A549 (cell line): ENCODE data around the gene NOC3L.

ENCODE experiments used
- CHD2 ChIP-seq: fragments of 150-350 bp; IDR thresholded peaks from 2 replicates; pipeline ENCODE4 v1.6.1; 2014; ENCODE audit warnings: low read length; ENCODE audit not compliant: partially characterized antibody
- CTCF ChIP-seq: fragments of >200 bp; sonication (Bioruptor Twin); formaldehyde crosslinking; IDR thresholded peaks from 3 replicates; pipeline ENCODE4 v1.5.1; 2016
- EHF ChIP-seq: fragments of 250-450 bp; sonication (Bioruptor Pico); IDR thresholded peaks from 2 replicates; pipeline ENCODE4 v1.5.0; 2020; ENCODE audit warnings: mild to moderate bottlenecking
- ELK1 ChIP-seq: fragments of 150-350 bp; IDR thresholded peaks from 2 replicates; pipeline ENCODE4 v1.6.1; 2014; ENCODE audit warnings: low read depth, mild to moderate bottlenecking, low read length
- HDAC2 ChIP-seq: fragments of 200-600 bp; sonication (generic); IDR thresholded peaks from 2 replicates; pipeline ENCODE4 v1.6.1; 2016
- MAFK ChIP-seq: fragments of 450-650 bp; IDR thresholded peaks from 2 replicates; pipeline ENCODE4 v1.6.1; 2014; ENCODE audit not compliant: partially characterized antibody
- PHF8 ChIP-seq: fragments of 200-600 bp; sonication (generic); IDR thresholded peaks from 2 replicates; pipeline ENCODE4 v1.6.1; 2016; ENCODE audit warnings: low read depth, mild to moderate bottlenecking, antibody characterized with exemption, moderate library complexity, borderline replicate concordance
- POLR2A ChIP-seq: IDR thresholded peaks from 2 replicates; pipeline ENCODE4 v1.6.1; 2012; ENCODE audit warnings: mild to moderate bottlenecking, low read length
- RAD21 ChIP-seq, 2 experiments: fragments of >200 bp in 1 of 2; sonication (Bioruptor Twin) in 1 of 2; formaldehyde crosslinking in 1 of 2; IDR thresholded peaks in 1 of 2; conservative IDR thresholded peaks in 1 of 2; 2 replicates in 1 of 2; 3 replicates in 1 of 2; pipeline ENCODE4 v1.6.1; 2012 to 2018; ENCODE audit warnings: inconsistent platforms in 1 of 2
- REST ChIP-seq: fragments of 200-600 bp; sonication (generic); IDR thresholded peaks from 2 replicates; pipeline ENCODE4 v1.6.1; 2016; ENCODE audit warnings: antibody characterized with exemption, mild to moderate bottlenecking, moderate library complexity
- ZFP36 ChIP-seq: fragments of 450-650 bp; IDR thresholded peaks from 2 replicates; pipeline ENCODE4 v1.6.1; 2014; ENCODE audit warnings: borderline replicate concordance; ENCODE audit not compliant: partially characterized antibody
- TF ChIP-seq, protein P1 (sequence below): fragments of 450-650 bp; IDR thresholded peaks from 2 replicates; pipeline ENCODE4 v1.6.1; 2014; ENCODE audit warnings: antibody characterized with exemption
- TF ChIP-seq, protein P2 (sequence below): IDR thresholded peaks from 2 replicates; pipeline ENCODE4 v1.6.1; 2012
- TF ChIP-seq, protein P3 (sequence below): IDR thresholded peaks from 2 replicates; pipeline ENCODE4 v1.6.1; 2012; ENCODE audit warnings: low read depth, borderline replicate concordance

- no peak for TF ChIP-seq REST
- no peak for TF ChIP-seq CTCF
- no peak for TF ChIP-seq RAD21 (conservative IDR thresholded peaks at IDR 0.05 in 1 of 2, IDR thresholded peaks at IDR 0.05 in 1 of 2)
- no peak for TF ChIP-seq EHF (CRISPR knock-in tag)
- TF ChIP-seq, protein P1, sequence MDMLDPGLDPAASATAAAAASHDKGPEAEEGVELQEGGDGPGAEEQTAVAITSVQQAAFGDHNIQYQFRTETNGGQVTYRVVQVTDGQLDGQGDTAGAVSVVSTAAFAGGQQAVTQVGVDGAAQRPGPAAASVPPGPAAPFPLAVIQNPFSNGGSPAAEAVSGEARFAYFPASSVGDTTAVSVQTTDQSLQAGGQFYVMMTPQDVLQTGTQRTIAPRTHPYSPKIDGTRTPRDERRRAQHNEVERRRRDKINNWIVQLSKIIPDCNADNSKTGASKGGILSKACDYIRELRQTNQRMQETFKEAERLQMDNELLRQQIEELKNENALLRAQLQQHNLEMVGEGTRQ: no peak
- no peak for TF ChIP-seq POLR2A
- TF ChIP-seq HDAC2: no peak
- TF ChIP-seq CHD2: no peak
- no peak for TF ChIP-seq ELK1
- TF ChIP-seq, protein P2, sequence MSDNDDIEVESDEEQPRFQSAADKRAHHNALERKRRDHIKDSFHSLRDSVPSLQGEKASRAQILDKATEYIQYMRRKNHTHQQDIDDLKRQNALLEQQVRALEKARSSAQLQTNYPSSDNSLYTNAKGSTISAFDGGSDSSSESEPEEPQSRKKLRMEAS: no peak
- TF ChIP-seq ZFP36: no peak
- TF ChIP-seq, protein P3, sequence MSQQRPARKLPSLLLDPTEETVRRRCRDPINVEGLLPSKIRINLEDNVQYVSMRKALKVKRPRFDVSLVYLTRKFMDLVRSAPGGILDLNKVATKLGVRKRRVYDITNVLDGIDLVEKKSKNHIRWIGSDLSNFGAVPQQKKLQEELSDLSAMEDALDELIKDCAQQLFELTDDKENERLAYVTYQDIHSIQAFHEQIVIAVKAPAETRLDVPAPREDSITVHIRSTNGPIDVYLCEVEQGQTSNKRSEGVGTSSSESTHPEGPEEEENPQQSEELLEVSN: no peak
- no peak for TF ChIP-seq MAFK
- TF ChIP-seq PHF8: no peak
Observed at GRCh38 chr10:94383530-94383929, 20.8 kb upstream of the NOC3L start.
